ENCODE data around the gene LAMA5.

LAMA5 gene

GRCh38 chr20:62360854-62361798, 6.0 kb downstream of the LAMA5 start:
- Histone ChIP-seq H3K27me3 (ENCODE audit: control insufficient read depth, insufficient read depth, low read length) (no peaks in the 10 kb centered on the region), H3K9me3 (ENCODE audit: control insufficient read depth, insufficient read depth, low read depth, low read length) (no peaks in the 10 kb centered on the region), H3K4me1 (ENCODE audit: control insufficient read depth, insufficient read depth, low read length) (peaks cover 88% of the 10 kb centered on the region), H3K36me3 (ENCODE audit: control insufficient read depth, insufficient read depth, low read length) (peaks cover 21% of the 10 kb centered on the region), H3K4me3 (ENCODE audit: low read depth, low read length) (peak overlapping the region; percentile 23; the same call in 1 of the 2 replicates), H3K27ac (ENCODE audit: low read depth, low read length) (peak overlapping the region; percentile 96), H3K9ac (ENCODE audit: low read length) (peak overlapping the region; percentile 73)

GRCh38 chr20:62359491-62360121, 7.5 kb downstream of the LAMA5 start:
- H3K4me3 ChIP-seq (ENCODE audit: low read depth, low read length) = no peak overlapping the region
- H3K27me3 ChIP-seq (ENCODE audit: control insufficient read depth, insufficient read depth, low read length) = no peaks in the 10 kb centered on the region
- peaks cover 92% of the 10 kb centered on the region for H3K4me1 ChIP-seq (ENCODE audit: control insufficient read depth, insufficient read depth, low read length)
- H3K9ac ChIP-seq (ENCODE audit: low read length) = no peak overlapping the region
- peaks cover 19% of the 10 kb centered on the region for H3K36me3 ChIP-seq (ENCODE audit: control insufficient read depth, insufficient read depth, low read length)
- H3K27ac ChIP-seq (ENCODE audit: low read depth, low read length) = peak overlapping the region; percentile 72
- no peaks in the 10 kb centered on the region for H3K9me3 ChIP-seq (ENCODE audit: control insufficient read depth, insufficient read depth, low read depth, low read length)

DNA sequence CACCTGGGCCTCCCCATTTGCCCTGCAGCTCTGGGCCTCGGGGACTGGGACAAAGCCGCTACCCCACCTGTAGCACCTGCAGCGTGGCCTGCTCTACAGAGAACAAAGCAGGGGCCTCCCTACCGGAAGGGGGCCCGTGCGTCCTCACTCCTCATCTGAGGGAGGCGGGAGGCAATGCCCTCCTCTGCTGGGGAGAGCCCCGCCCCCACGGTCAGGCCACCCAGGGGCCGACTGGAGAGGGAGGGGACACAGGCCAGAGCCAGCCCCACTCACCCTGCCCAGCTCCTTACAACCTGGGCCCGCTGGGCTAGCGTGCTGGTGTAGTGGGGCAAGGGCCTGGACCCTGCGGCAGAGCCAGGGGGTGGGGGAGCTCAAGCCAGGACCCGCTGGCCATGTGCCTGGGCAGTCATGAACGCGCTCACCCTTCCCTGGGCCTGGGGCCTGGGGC, 8.0 kb downstream of the LAMA5 start:
- Histone ChIP-seq H3K4me3 (ENCODE audit: low read depth, low read length) (no peak overlapping the region), H3K9me3 (ENCODE audit: control insufficient read depth, insufficient read depth, low read depth, low read length) (no peaks in the 10 kb centered on the region), H3K4me1 (ENCODE audit: control insufficient read depth, insufficient read depth, low read length) (peaks cover 91% of the 10 kb centered on the region), H3K36me3 (ENCODE audit: control insufficient read depth, insufficient read depth, low read length) (peaks cover 17% of the 10 kb centered on the region), H3K27ac (ENCODE audit: low read depth, low read length) (peak overlapping the region; percentile 72), H3K9ac (ENCODE audit: low read length) (peak overlapping the region; percentile 24), H3K27me3 (ENCODE audit: control insufficient read depth, insufficient read depth, low read length) (no peaks in the 10 kb centered on the region)

- Histone ChIP-seq H3K9ac (ENCODE audit: low read length) (peak overlapping the region; percentile 24), H3K36me3 (ENCODE audit: control insufficient read depth, insufficient read depth, low read length) (peaks cover 21% of the 10 kb centered on the region), H3K4me1 (ENCODE audit: control insufficient read depth, insufficient read depth, low read length) (peaks cover 85% of the 10 kb centered on the region), H3K27me3 (ENCODE audit: control insufficient read depth, insufficient read depth, low read length) (no peaks in the 10 kb centered on the region), H3K9me3 (ENCODE audit: control insufficient read depth, insufficient read depth, low read depth, low read length) (no peaks in the 10 kb centered on the region), H3K4me3 (ENCODE audit: low read depth, low read length) (no peak overlapping the region), H3K27ac (ENCODE audit: low read depth, low read length) (peak overlapping the region; percentile 72)
Measured at GRCh38 chr20:62358171-62359042, 8.7 kb downstream of the LAMA5 start.

DNA sequence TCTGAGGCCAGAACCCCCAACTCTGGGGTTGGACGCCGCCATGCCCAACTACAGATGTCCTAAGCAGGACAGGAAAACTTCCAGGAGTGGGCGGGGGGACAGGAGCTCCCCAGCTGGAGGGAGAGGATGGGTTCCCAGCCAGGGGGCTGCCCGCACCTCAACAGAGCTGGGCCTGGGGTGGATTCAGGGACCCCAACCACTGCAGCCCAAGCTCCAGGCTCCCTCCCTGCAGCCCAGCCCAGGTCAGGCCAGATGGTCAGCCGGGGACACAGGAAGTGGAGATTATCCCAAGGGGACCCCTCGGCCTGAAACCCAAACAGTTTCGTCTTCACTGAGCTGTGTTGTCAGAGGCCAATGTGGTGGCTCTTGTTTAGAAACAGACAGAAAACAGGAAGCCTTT, 9.4 kb downstream of the LAMA5 start:
- Histone ChIP-seq H3K9ac (ENCODE audit: low read length) (no peak overlapping the region), H3K36me3 (ENCODE audit: control insufficient read depth, insufficient read depth, low read length) (peaks cover 28% of the 10 kb centered on the region), H3K27ac (ENCODE audit: low read depth, low read length) (0 out of 2 replicates have a peak overlapping the region, but pooled peaks have one; percentile 72), H3K9me3 (ENCODE audit: control insufficient read depth, insufficient read depth, low read depth, low read length) (no peaks in the 10 kb centered on the region), H3K27me3 (ENCODE audit: control insufficient read depth, insufficient read depth, low read length) (no peaks in the 10 kb centered on the region), H3K4me3 (ENCODE audit: low read depth, low read length) (no peak overlapping the region), H3K4me1 (ENCODE audit: control insufficient read depth, insufficient read depth, low read length) (peaks cover 77% of the 10 kb centered on the region)

- H3K36me3 ChIP-seq (ENCODE audit: control insufficient read depth, insufficient read depth, low read length) = peaks cover 31% of the 10 kb centered on the region
- H3K9me3 ChIP-seq (ENCODE audit: control insufficient read depth, insufficient read depth, low read depth, low read length) = no peaks in the 10 kb centered on the region
- no peaks in the 10 kb centered on the region for H3K27me3 ChIP-seq (ENCODE audit: control insufficient read depth, insufficient read depth, low read length)
- H3K9ac ChIP-seq (ENCODE audit: low read length) = peak overlapping the region; percentile 9
- peak overlapping the region; percentile 92; the same call in 1 of the 2 replicates for H3K27ac ChIP-seq (ENCODE audit: low read depth, low read length)
- peaks cover 73% of the 10 kb centered on the region for H3K4me1 ChIP-seq (ENCODE audit: control insufficient read depth, insufficient read depth, low read length)
- no peak overlapping the region for H3K4me3 ChIP-seq (ENCODE audit: low read depth, low read length)
Measured at GRCh38 chr20:62357187-62357667, 9.9 kb downstream of the LAMA5 start.

DNA sequence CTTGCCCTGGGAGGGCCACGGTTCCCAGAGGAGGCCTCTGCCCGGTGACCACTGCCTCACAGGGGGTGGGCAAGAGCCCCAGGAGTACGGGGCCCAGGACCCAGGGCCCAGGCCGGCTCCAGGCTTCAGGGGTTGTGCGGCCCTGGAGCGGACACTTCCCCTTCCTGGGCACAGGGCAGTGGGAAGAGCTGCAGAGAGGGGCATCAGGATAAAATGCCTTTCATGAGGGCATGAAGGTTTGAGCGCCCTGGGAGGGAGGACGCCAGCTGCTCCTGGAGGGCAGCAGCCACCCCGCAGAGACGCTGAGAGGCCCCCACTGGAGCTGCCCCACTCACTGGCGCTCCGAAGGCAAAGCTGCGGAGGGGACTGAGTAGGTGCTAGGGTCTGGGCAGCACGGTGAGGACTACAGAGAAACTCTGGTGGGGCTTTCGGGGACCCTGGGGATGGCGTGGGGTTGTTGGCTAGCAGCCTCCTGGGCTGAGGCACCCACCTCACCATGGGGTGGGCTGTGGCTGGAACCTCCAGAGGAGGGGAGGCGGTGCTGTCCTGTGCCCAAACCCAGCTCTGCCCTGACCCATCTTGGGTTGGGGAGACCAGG, 10.4 kb downstream of the LAMA5 start:
- no peak overlapping the region for H3K4me3 ChIP-seq (ENCODE audit: low read depth, low read length)
- H3K4me1 ChIP-seq (ENCODE audit: control insufficient read depth, insufficient read depth, low read length) = peaks cover 67% of the 10 kb centered on the region
- no peaks in the 10 kb centered on the region for H3K27me3 ChIP-seq (ENCODE audit: control insufficient read depth, insufficient read depth, low read length)
- no peaks in the 10 kb centered on the region for H3K9me3 ChIP-seq (ENCODE audit: control insufficient read depth, insufficient read depth, low read depth, low read length)
- H3K27ac ChIP-seq (ENCODE audit: low read depth, low read length) = peak overlapping the region; percentile 92
- peak overlapping the region; percentile 45 for H3K9ac ChIP-seq (ENCODE audit: low read length)
- peaks cover 33% of the 10 kb centered on the region for H3K36me3 ChIP-seq (ENCODE audit: control insufficient read depth, insufficient read depth, low read length)

DNA sequence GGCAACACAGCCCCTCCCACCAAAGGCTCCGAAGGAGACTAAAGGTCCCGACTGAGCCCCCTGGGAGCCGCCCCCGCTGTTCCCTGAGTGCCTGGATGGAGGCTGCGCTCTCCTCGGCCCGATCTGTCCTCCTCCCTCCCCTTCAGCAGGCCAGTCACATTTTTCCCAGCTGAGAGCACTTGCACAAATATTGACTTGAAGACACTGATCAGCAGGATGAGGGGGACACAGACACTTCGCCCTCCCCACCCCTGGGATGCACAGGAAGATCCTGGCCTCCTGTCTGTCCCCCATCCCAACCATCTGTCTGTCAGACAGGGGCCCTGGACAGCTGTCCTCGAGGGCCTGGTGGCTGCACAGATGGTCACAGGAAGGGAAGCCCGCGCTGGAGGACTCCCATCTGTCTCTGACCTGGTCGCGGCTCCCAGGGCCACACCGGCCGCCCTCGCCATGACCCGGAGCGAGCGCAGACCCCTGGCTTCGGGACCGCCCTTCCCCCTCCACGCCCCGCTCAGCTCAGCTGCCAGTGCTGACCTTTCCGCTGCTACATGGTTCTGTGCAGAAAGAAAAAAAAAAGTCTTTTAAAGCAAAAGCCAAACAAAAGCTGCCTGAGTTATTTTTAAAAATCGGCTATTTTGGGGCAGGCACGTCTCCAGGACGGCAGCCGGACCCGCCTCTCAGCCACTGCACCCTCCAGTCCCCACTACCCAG, 11.1 kb downstream of the LAMA5 start:
- Histone ChIP-seq H3K9me3 (ENCODE audit: control insufficient read depth, insufficient read depth, low read depth, low read length) (no peaks in the 10 kb centered on the region), H3K4me3 (ENCODE audit: low read depth, low read length) (no peak overlapping the region), H3K27me3 (ENCODE audit: control insufficient read depth, insufficient read depth, low read length) (no peaks in the 10 kb centered on the region), H3K4me1 (ENCODE audit: control insufficient read depth, insufficient read depth, low read length) (peaks cover 61% of the 10 kb centered on the region), H3K27ac (ENCODE audit: low read depth, low read length) (peak overlapping the region; percentile 92), H3K36me3 (ENCODE audit: control insufficient read depth, insufficient read depth, low read length) (peaks cover 40% of the 10 kb centered on the region), H3K9ac (ENCODE audit: low read length) (peak overlapping the region; percentile 45)

GRCh38 chr20:62355516-62355877, 11.6 kb downstream of the LAMA5 start:
- Histone ChIP-seq H3K4me3 (ENCODE audit: low read depth, low read length) (no peak overlapping the region), H3K27me3 (ENCODE audit: control insufficient read depth, insufficient read depth, low read length) (no peaks in the 10 kb centered on the region), H3K9ac (ENCODE audit: low read length) (peak overlapping the region; percentile 47), H3K4me1 (ENCODE audit: control insufficient read depth, insufficient read depth, low read length) (peaks cover 56% of the 10 kb centered on the region), H3K9me3 (ENCODE audit: control insufficient read depth, insufficient read depth, low read depth, low read length) (no peaks in the 10 kb centered on the region), H3K27ac (ENCODE audit: low read depth, low read length) (peak overlapping the region; percentile 92), H3K36me3 (ENCODE audit: control insufficient read depth, insufficient read depth, low read length) (peaks cover 42% of the 10 kb centered on the region)

All from HUES6 (cell line).